ENCODE results near the gene SCN8A.
A peak's percentile ranks its signal among the peaks of the same experiment; 100 is the strongest.
"Not testable (repeated sequence)": the region's sequence is repeated elsewhere in the genome, so short reads cannot be mapped to it uniquely, and the experiment has no call there.

The SCN8A gene

DNA sequence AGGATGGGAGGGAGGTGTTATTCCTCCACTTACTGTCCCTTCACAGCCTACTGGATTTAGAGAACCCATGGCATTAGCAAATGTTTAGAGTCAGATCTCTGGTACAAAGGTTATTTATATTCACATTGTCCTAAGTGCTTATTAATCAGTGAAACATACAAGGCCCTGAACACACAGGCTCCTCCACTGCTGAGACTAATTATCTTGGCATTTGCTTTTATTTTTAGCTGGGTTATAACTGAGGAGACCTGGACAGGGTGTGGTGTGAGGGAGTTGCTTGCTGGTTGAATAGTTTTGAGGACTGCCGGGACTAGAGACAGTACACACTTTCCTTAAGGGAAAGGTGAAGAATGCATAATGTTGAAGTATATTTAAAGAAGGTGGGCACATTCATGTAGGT, 180.0 kb downstream of the SCN8A start:
- DNase-seq (ENCODE audit: low spot score) = no peak

DNA sequence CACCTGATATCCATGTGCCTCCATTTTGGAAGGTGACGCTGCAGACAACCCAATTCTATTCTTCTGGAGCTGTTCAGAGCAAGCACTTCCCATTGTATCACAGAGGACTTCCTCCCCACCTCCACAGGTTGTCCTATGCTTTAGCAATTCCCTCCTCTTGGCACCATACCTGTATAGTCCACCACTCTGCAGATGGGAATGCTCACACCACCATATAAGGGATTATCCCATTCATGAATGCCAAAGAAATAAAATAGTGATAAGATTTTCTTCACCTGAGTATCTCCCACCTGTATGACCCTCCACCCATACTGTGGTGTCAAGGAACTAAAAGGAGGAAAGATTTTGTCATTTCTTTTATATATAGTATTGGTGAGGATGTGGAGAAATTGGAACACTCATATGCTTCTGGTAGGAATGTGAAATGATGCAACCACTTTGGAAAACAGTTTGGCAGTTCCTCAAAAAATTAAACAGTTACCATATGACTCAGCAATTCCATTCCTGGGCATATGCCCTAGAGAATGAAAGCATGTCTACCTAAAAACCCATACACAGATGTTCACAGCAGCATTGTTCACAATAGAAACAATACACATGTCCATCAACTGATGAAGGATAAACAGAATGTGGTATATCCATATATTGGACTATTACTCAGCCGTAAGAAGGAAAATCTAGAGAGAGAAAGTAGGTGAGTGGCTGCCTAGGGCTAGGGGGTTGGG, 182.3 kb downstream of the SCN8A start:
- DNase-seq (ENCODE audit: low spot score) = no peak

DNA sequence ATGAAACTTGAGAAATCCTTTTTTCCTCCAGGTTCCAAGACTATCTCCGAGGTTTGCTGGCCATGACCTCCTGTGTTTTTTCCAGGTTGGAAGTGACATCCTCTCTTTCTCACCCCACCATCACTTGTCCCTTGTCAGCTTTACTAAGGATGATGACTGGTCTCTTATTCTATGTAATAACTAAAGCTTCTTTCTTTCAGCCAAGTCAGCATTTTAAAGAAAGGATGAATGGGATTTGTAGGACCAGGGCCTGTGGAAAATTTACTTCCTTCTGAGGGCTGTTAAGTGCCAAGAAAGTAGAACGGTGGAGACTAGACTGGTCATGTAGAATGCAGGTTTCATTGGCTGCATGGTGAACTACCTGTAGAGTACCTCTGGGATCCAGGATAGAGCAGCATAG, 183.9 kb downstream of the SCN8A start:
- no peak for DNase-seq (ENCODE audit: low spot score)

DNA sequence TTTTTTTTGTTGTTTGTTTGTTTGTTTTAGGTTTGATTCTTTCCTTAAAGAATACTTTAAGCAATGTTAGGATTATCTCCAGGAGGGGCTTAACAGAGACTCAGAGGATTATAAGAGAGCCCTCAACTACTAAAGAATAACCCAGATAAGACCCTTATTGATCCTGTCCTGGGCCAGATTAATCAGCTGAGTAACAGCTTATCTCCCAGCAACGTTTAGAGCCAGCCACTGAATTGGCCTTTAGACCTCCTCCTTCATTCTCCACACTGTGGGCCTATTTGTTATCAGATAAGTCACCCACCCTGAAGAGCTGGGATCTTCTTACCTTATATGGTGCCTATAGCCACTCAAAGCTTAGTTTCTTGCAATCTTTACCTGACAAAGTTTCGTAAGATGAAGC, 186.4 kb downstream of the SCN8A start:
- peak; percentile 65 for DNase-seq (ENCODE audit: low spot score)

DNA sequence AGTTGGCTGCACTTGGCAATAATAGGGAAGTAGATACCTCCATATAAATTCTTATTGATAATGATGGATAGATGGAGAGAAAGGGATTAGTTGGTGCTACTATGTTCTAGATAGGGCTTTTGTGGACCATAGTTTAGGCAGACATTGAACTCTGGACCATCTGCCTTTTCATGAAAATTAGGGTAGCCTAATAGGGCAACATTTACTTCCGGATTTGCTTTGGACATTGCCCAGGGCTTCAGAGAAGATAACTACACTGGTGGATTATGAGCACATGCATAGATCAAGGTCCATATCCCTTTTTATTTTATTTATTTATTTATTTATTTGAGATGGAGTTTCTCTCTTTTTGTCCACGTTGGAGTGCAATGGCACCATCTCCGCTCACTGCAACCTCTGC, 186.9 kb downstream of the SCN8A start:
- DNase-seq (ENCODE audit: low spot score) = no peak

DNA sequence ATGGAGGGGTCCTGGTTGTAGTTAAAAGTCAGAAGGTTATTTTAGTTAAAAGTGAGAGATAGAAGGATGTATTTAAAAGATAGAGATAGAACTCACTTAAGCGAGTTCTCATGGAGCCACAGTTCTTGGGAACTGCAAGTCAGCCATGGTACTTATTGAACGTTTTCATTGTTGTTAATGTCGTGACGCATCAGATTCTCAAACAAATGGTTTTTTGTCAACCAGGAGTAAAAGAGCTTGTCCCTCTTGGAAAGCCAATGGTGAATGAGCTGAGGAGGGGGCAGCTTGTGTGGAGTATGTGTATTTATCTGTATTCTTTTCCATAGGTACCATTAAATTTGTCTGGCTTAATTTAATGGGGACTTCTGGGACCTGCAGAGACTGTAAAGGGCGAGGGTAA, 188.8 kb downstream of the SCN8A start:
- DNase-seq (ENCODE audit: low spot score) = no peak

DNA sequence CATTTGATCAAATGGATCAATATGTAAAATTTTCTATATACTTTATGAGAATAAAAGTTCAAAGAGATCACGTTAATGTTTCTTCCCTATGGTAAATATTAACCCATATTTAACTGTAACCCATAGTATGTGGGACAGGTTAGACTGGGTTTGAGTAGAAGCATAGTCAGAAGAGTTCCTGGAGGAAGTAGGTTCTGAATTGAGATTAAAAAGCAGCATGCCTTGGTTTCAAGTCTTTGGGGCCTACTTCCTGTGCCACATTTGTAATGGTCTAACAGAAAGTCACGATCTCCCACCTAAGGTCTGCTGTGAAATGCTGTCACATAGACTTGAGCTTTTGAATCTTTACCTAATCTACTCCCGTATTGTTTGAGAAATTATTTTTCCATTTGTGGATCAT, 193.7 kb downstream of the SCN8A start:
- no peak for DNase-seq (ENCODE audit: low spot score)

DNA sequence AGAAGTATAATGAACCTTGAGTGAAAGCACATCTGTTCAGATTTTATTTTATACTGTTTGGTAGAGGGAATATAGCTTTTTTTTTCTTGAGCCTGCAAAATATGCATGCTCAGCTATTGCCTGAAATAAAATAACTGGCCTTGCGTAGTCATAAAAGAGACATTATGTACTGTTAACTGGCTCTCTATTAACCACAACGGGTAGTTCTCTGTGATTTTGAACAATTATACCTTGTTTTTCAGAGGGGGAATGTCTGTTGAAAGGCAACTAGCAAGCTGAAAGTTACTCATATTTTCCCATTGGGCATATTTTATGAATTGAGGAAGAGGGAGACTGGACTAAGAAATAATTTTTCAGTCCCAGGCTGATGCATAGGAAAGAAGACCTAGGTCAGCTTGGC, 194.9 kb downstream of the SCN8A start:
- DNase-seq (ENCODE audit: low spot score) = no peak

DNA sequence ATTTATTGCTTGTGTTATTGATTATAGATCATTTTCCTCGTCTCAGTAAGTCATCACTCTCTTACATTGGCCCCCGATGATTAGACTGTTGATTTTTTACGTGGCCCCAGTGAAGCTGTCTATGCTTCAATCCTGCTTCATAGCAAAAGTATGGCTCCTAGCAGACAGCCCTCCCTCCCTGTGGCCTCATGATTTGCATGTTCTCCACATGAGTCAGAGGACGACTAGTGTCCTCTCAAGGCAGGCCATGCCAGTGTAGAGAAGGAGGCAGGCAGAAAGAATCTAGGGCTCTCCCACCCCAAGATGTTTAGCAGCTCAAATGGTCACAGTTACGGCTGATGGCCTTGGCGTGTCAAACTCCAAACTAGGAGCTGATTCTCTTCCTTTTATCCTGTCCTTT, 197.8 kb downstream of the SCN8A start:
- no peak for DNase-seq (ENCODE audit: low spot score)

DNA sequence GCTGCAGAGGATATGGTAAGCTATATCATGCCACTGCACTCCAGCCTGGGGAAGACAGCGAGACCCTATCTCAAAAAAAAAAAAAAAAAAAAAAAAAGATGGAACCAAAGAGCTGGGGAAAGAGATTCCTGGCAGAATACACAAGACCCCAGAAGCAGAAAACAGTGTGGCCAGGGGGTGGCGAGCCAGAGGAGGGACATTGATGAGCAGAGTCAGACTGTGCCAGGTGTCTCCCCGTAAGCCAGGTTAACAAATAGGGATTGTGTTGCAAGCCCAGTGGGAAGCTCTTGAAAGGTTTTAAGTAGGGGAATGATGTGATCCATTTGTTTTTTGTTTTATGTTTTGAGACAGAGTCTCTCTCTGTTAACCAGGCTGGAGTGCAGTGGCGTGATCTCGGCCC, 201.4 kb downstream of the SCN8A start:
- DNase-seq (ENCODE audit: low spot score) = no peak

DNA sequence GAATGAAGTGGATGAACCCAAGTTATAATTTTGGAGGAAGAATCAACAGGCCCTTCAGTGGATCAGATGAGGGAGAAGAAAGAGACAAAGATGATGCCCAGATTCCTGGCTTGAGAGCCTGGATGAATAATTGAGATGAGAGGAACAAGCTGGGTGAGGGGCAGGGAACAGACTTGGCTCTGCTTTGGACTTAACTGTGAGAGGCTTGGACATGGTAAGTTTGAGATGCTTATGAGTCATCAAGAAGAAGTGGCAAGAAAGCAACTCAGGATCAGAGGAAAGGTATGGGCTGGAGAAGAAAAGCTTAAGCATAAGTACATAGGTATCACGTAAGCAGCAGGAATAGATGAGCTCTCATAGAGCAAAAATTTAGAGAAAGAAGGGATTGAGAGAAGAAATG, 202.2 kb downstream of the SCN8A start:
- no peak for DNase-seq (ENCODE audit: low spot score)

DNA sequence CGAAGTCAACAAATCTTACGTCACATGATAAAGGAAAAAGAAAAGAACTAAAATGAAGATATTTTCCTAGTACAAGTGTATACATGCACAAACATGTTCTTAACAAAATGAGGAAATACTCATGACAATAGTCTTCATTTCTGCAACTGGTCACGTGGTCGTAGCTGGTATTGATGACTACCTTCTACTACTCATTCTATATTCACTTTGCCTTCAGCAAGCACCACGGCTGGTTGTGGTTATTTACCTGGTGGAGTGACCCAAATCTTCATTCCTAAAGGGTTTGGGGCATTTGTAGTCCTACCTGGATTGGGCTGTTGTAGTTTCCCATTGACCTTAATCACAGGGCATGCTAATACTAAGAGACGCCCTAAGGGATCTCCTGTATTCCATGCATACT, 206.3 kb downstream of the SCN8A start:
- no peak for DNase-seq (ENCODE audit: low spot score)

DNA sequence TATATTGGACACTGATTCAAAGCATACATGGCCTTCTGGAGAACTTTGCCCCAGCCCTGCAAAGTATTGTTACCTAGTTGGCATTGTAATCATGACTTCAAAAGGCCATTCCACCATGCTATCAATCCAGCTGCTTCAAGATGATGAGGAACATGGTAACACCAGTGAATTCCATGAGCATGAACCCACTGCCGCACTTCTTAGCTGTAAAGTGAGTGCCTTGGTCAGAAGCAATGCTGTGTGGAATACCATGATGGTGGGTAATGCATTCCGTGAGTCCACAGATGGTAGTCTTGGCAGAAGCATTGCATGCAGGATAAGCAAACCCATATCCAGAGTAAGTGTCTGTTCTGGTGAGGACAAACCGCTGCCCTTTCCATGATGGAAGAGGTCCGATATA, 207.0 kb downstream of the SCN8A start:
- not testable (repeated sequence) for DNase-seq (ENCODE audit: low spot score)

DNA sequence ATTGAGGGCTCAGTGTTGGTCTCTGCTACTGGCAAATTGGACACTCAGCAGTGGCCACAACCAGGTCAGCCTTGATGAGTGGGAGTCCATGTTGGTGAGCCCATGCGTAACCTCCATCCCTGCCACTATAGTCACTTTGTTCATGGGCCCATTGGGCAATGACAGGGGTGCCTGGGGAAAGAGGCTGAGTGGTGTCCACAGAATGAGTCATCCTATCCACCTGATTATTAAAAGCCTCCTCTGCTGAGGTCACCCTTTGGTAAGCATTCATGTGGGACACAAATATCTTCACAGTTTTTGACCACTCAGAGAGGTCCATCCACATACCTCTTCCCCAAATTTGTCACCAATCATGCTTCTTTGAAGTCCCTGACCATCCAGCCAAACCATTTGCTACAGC, 207.5 kb downstream of the SCN8A start:
- no peak for DNase-seq (ENCODE audit: low spot score)

DNA sequence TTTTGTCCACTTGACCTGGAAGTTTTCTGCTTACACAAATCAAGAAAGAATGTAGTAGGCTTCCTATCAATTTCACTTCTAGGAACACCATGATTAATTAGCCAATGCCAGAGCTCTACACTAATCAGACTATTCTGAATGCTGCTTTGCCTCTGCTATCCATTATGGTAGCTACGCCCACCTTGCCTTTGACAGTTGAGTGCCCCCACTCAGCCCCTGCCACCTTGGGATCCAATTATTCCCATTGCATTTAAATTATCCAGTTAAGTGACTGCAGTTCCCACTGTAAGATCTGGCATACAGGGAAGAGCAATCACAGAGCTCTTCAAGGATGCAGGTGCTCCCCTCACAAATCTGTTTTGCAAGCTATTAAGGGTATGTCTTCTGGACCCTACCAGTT, 210.0 kb downstream of the SCN8A start:
- no peak for DNase-seq (ENCODE audit: low spot score)

DNA sequence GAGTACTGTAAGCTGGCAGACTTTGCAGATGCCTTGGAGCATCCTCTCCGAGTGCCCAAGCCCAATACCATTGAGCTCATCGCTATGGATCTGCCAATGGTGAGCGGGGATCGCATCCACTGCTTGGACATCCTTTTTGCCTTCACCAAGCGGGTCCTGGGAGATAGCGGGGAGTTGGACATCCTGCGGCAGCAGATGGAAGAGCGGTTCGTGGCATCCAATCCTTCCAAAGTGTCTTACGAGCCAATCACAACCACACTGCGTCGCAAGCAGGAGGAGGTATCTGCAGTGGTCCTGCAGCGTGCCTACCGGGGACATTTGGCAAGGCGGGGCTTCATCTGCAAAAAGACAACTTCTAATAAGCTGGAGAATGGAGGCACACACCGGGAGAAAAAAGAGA, 215.9 kb downstream of the SCN8A start:
- no peak for DNase-seq (ENCODE audit: low spot score)

DNA sequence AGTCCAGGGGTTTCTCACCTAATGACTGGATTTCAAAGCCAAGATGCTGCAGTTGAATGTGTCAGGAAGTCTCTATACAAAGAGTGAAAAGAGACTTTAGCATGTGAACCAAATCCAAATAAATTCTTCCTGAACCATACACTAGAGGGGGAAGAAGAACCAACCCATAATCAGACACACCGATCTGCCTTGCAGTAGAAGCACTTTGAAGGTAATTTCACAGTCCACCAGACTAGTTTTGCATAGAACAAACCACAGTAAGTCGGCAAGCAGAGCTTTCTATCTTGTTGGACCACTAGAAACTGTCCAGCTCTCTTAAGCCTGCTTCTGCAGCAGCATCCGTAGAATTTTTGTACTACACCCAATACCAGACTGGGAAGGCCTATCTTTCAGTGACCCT, 218.2 kb downstream of the SCN8A start:
- DNase-seq (ENCODE audit: low spot score) = no peak

DNA sequence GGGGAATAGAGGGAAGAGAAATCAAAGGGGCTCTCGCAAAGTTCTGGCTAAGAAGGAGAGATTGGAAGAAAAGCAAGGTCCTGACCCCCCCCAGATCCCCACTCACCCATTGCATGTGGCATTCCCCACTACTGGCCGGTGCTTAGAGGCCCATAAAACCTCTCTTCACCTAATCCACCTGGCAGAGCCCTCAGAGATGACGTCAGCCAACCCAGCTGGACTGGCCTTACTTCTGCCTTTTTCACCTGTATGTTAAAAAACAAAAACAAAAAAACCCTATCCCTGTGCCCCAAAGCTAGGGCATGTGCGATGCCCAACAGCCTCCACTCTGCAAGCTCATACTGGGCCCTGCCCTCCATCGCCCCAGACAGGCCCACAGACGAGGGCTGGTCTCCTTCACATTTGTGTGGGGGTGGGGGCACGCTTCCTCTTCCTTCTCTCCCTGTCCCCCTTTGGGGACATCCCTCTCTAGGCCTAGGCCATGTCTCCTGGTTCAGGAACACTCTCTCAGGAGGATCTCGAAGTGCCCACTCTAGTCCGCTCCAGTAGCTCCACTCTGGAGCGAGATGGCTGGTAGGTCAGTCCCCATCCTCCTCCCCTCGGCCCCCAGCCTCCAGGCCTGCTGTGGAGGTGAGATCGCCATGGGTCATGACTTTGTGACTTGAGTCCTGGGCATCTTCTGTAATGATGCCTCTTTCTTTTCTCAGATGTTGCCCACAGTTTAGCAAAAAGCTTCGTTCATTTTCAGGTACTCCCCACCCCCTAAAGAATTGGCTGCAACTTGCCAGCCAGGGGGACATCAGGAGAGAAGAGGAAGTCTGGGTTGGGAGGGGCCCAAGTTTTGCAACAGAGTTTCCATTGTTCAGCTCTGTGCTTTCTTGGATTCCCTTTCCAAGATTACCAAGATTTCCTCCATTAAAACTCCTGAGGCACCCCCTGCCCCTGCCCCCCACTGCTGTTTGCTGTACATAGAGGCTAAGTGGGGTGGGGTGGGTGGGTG, 220.5 kb downstream of the SCN8A start:
- DNase-seq (ENCODE audit: low spot score) = no peak

DNA sequence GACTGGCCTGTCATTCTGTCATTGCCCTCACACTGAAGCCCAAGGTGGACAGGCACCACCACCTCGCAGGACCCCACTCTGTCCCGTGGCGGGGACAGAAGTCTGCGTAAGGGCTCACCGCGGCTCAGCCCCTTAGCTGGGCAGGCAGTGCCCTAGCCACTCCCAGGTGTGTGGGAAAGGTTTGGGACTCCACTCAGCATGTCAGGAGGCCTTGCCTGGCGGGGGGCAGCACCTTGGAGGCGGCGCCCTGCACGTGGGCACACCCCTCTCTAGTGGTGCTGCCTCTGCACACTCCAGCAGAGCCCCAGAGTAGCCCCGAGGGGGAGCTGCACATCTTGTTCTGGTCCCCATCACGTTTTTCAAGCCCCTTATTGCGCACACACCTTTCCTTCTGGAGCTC, 221.8 kb downstream of the SCN8A start:
- no peak for DNase-seq (ENCODE audit: low spot score)

DNA sequence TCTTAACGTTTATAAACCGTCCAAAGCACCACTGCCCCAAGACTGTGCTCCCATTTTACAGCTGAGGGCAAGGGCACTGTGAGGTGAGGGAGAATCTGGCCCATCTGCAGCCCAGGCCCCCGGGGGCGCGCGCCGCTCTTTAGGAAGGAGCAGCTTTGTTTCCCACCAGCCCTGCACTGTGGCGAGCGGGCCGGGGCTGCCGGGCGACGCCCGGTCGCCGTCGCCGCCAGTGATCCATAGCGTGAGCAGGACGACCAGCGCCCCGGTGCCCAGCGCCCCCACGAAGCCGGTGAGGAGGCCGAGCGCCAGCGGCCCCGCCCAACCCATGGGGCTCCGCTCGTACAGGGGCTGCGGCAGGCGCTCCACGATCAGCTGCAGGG, 222.9 kb downstream of the SCN8A start:
- DNase-seq (ENCODE audit: low spot score) = no peak

DNA sequence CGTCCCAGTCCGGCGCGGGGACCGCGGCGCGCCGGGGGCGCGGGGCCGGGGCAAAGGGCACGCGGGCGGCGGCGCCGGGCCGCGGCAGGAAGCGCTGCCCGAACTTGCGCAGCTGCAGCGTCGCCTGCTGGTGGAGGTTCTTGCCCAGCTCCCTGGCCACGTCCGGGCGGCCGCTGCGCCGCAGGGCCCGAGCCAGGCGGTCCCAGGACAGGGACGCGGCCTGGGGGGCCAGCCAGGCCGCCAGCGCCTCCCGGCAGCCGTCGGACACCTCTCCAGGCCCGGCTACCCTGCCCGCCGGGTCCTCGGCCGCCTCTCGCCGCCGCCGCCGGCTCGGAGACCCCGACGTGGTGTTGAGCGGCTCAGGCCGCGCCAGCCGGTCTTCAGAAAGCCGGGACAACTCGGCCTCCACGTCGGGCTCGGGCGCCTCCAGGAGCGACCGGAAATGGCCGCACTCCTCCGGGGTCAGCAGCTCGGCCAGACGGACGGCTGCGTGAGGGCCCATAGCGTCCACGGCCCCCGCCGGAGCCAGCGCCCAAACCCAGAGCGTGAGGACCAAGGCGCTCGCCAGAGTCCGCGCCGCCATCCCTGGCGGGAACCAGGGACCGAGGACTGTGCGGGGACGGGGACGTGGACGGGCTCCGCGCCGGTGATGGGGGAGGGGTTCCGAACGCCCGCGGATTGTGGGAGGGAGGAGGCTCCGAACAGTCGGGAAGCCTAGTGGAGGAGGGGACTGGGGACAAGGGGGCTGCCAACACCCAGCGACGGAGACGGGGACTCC, 223.5 kb downstream of the SCN8A start:
- peak; percentile 92 for DNase-seq (ENCODE audit: low spot score)

DNA sequence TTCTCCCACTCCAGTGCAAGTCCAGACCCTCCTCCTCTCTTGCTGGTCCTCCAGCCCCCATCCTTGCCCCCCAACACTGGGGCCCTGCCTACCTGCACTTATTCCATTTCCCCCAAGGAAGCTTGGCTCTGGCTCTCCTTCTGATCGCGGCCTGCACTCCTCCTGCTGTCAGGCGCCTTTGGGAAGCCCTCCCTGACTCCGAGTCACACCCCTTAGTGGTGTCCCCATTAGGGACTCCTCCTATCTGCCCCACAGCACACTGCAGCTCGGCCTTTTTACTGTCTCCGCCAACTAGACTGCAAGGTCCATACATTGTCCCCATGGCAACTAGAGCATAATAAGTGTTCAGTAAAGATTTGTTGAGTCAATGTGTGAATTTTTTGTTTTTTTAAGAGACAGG, 224.5 kb downstream of the SCN8A start:
- no peak for DNase-seq (ENCODE audit: low spot score)

Data from D341Med (cell line).